Activated CD8-positive, alpha-beta T cell treated with anti-CD3 and anti-CD28 coated beads, Interleukin-2, amount 10 ng/mL, durations not matched to agents 7 days and 5 days (primary cell): ENCODE measurements around the gene WEE2. TPM values are rescaled to one million over a fixed set of nuclear protein-coding genes. Genes with fewer than 3 reads are reported as not detected.

ENCODE experiments used
- ATAC-seq: fragments of 150-1000 bp; cut with Tn5 transposase; one replicate; pipeline ENCODE4 v1.10.0; 2021; ENCODE audit warnings: moderate library complexity
- CTCF ChIA-PET: fragments of 350-600 bp; sonication (Branson Sonifier 250); formaldehyde crosslinking; loops from one replicate; lab custom pipeline; 2021; ENCODE audit warnings: antibody characterized with exemption; lab: Charles Lee
- POLR2A ChIA-PET: fragments of 350-600 bp; sonication (Branson Sonifier 250); formaldehyde crosslinking; loops from one replicate; lab custom pipeline; 2021; ENCODE audit warnings: antibody characterized with exemption; lab: Charles Lee
- DNase-seq: peaks from one replicate; pipeline ENCODE4 v3.0.0-alpha.2; 2020
- H3K27ac Mint-ChIP-seq: one replicate; pipeline ENCODE4 v1.8.0; 2021; ENCODE audit warnings: mild to moderate bottlenecking, mixed read lengths
- H3K27me3 Mint-ChIP-seq: one replicate; pipeline ENCODE4 v1.8.0; 2021; ENCODE audit warnings: low read depth, mixed read lengths
- H3K36me3 Mint-ChIP-seq: one replicate; pipeline ENCODE4 v1.8.0; 2021; ENCODE audit warnings: low read depth, mixed read lengths
- H3K4me1 Mint-ChIP-seq: one replicate; pipeline ENCODE4 v1.8.0; 2021; ENCODE audit warnings: low read depth, mixed read lengths
- H3K4me3 Mint-ChIP-seq: one replicate; pipeline ENCODE4 v1.8.0; 2021; ENCODE audit warnings: mild to moderate bottlenecking, mixed read lengths
- H3K9me3 Mint-ChIP-seq: one replicate; pipeline ENCODE4 v1.8.0; 2022; ENCODE audit warnings: mixed read lengths; ENCODE audit not compliant: insufficient read depth
- total RNA-seq, 2 experiments: library from RNA; stranded (reverse); gene quantifications; one replicate each; pipeline ENCODE4 v1.2.3, GENCODE V29; 2021

Gene WEE2
- total RNA-seq, 2 experiments from 2014 or later = not detected

- DNase-seq = no peak
- ChIA-PET CTCF (interaction anchor here (2.1 kb wide), 1 partner anchor 46 kb away, joined by 5 read pairs; the partner anchor contains the start of gene SSBP1), POLR2A (no interaction called here)
- Mint-ChIP-seq H3K9me3 (no peaks in the 10 kb centered on the region), H3K36me3 (peaks cover 14% of the 10 kb centered on the region), H3K4me3 (no peak overlapping the region), H3K27ac (no peak overlapping the region), H3K4me1 (peaks cover 9% of the 10 kb centered on the region), H3K27me3 (no peaks in the 10 kb centered on the region)
- no peak for ATAC-seq
These were observed 16.6 kb upstream of the WEE2 start for GRCh38 chr7:141691540-141691939.

GRCh38 chr7:141691961-141692360 is 16.2 kb upstream of the WEE2 start:
- ChIA-PET CTCF (interaction anchor here (2.1 kb wide), 1 partner anchor 46 kb away, joined by 5 read pairs; the partner anchor contains the start of gene SSBP1), POLR2A (no interaction called here)
- no peaks in the 10 kb centered on the region for H3K9me3 Mint-ChIP-seq
- H3K27me3 Mint-ChIP-seq = no peaks in the 10 kb centered on the region
- H3K4me3 Mint-ChIP-seq = no peak overlapping the region
- ATAC-seq = no peak
- no peak overlapping the region for H3K27ac Mint-ChIP-seq
- H3K36me3 Mint-ChIP-seq = peaks cover 11% of the 10 kb centered on the region
- no peak for DNase-seq
- peaks cover 7% of the 10 kb centered on the region for H3K4me1 Mint-ChIP-seq

- POLR2A ChIA-PET = no interaction called here
- CTCF ChIA-PET = interaction anchor here (1.0 to 2.1 kb wide), 3 partner anchors 10 to 45 kb away, joined by 3 to 5 read pairs (median 4); partner anchors contain the start of gene SSBP1
These were observed 15.1 kb upstream of the WEE2 start for GRCh38 chr7:141693082-141693481.

GRCh38 chr7:141695803-141696289 is 12.3 kb upstream of the WEE2 start:
- no peak overlapping the region for H3K4me3 Mint-ChIP-seq
- ChIA-PET POLR2A (interaction anchor here (1.1 kb wide), 1 partner anchor 25 kb away, joined by 3 read pairs; no protein-coding TSS in a partner anchor), CTCF (interaction anchor here (1.6 to 1.7 kb wide), 2 partner anchors 41 to 42 kb away, joined by 6 to 8 read pairs; partner anchors contain the start of gene SSBP1)
- DNase-seq = no peak
- H3K27ac Mint-ChIP-seq = no peak overlapping the region
- peaks cover 30% of the 10 kb centered on the region for H3K4me1 Mint-ChIP-seq
- H3K9me3 Mint-ChIP-seq = no peaks in the 10 kb centered on the region
- peaks cover 2% of the 10 kb centered on the region for H3K27me3 Mint-ChIP-seq
- peaks cover 17% of the 10 kb centered on the region for H3K36me3 Mint-ChIP-seq
- ATAC-seq = no peak

More at GRCh38 chr7:141693082-141693481, 15.1 kb upstream of the WEE2 start:
- DNase-seq (no peak), ATAC-seq (no peak)
- Mint-ChIP-seq H3K36me3 (peaks cover 8% of the 10 kb centered on the region), H3K4me1 (peaks cover 5% of the 10 kb centered on the region), H3K9me3 (no peaks in the 10 kb centered on the region), H3K27ac (no peak overlapping the region), H3K27me3 (no peaks in the 10 kb centered on the region), H3K4me3 (no peak overlapping the region)

GRCh38 chr7:141696348-141696747 is 11.8 kb upstream of the WEE2 start:
- no peak overlapping the region for H3K27ac Mint-ChIP-seq
- peaks cover 17% of the 10 kb centered on the region for H3K36me3 Mint-ChIP-seq
- DNase-seq (no peak), ATAC-seq (no peak)
- no peaks in the 10 kb centered on the region for H3K9me3 Mint-ChIP-seq
- peaks cover 2% of the 10 kb centered on the region for H3K27me3 Mint-ChIP-seq
- peaks cover 32% of the 10 kb centered on the region for H3K4me1 Mint-ChIP-seq
- ChIA-PET POLR2A (interaction anchor here (1.1 kb wide), 1 partner anchor 25 kb away, joined by 3 read pairs; no protein-coding TSS in a partner anchor), CTCF (interaction anchor here (1.6 to 1.7 kb wide), 2 partner anchors 42 kb away, joined by 6 to 8 read pairs; partner anchors contain the start of gene SSBP1)
- no peak overlapping the region for H3K4me3 Mint-ChIP-seq

- no peak overlapping the region for H3K4me3 Mint-ChIP-seq
- H3K27me3 Mint-ChIP-seq = peaks cover 2% of the 10 kb centered on the region
- peaks cover 33% of the 10 kb centered on the region for H3K4me1 Mint-ChIP-seq
- no peak overlapping the region for H3K27ac Mint-ChIP-seq
- peaks cover 17% of the 10 kb centered on the region for H3K36me3 Mint-ChIP-seq
- CTCF ChIA-PET = interaction anchor here (1.7 to 6.5 kb wide), 2 partner anchors 40 to 43 kb away, joined by 6 to 45 read pairs; partner anchors contain the start of gene SSBP1
- DNase-seq (no peak), ATAC-seq (no peak)
- POLR2A ChIA-PET = interaction anchor here (2.3 kb wide), 1 partner anchor 40 kb away, joined by 7 read pairs; no protein-coding TSS in a partner anchor
- no peaks in the 10 kb centered on the region for H3K9me3 Mint-ChIP-seq
These were observed 10.8 kb upstream of the WEE2 start for GRCh38 chr7:141697211-141697871.

- Mint-ChIP-seq H3K27ac (peak overlapping the region; percentile 62), H3K27me3 (peaks cover 6% of the 10 kb centered on the region), H3K4me3 (no peak overlapping the region), H3K9me3 (no peaks in the 10 kb centered on the region), H3K36me3 (peaks cover 17% of the 10 kb centered on the region), H3K4me1 (peaks cover 37% of the 10 kb centered on the region)
- POLR2A ChIA-PET = interaction anchor here (0.6 to 2.3 kb wide), 2 partner anchors 39 to 40 kb away, joined by 3 to 7 read pairs; no protein-coding TSS in a partner anchor
- ATAC-seq = no peak
- no peak for DNase-seq
- CTCF ChIA-PET = interaction anchor here (0.6 to 6.5 kb wide), 3 partner anchors 39 to 1221 kb away, joined by 3 to 45 read pairs (median 4); partner anchors contain the start of gene SSBP1
These were observed 9.7 kb upstream of the WEE2 start for GRCh38 chr7:141698247-141699015.

- ATAC-seq = no peak
- ChIA-PET POLR2A (interaction anchor here (1.9 kb wide), 1 partner anchor 13 kb away, joined by 8 read pairs; no protein-coding TSS in a partner anchor), CTCF (interaction anchor here (6.5 kb wide), 1 partner anchor 38 kb away, joined by 45 read pairs; the partner anchor contains the start of gene SSBP1)
- Mint-ChIP-seq H3K36me3 (peaks cover 12% of the 10 kb centered on the region), H3K27me3 (peaks cover 14% of the 10 kb centered on the region), H3K27ac (no peak overlapping the region), H3K9me3 (no peaks in the 10 kb centered on the region), H3K4me1 (peaks cover 37% of the 10 kb centered on the region), H3K4me3 (peak overlapping the region; percentile 81)
- DNase-seq = no peak
These were observed 8.3 kb upstream of the WEE2 start for GRCh38 chr7:141699860-141700259.

- Mint-ChIP-seq H3K36me3 (peaks cover 9% of the 10 kb centered on the region), H3K9me3 (no peaks in the 10 kb centered on the region), H3K27me3 (peaks cover 16% of the 10 kb centered on the region), H3K4me3 (peak overlapping the region; percentile 81), H3K27ac (peak overlapping the region; percentile 59), H3K4me1 (peaks cover 37% of the 10 kb centered on the region)
- ATAC-seq (no peak), DNase-seq (no peak)
- CTCF ChIA-PET = interaction anchor here (1.2 to 6.5 kb wide), 4 partner anchors 14 to 46 kb away, joined by 4 to 45 read pairs (median 15); partner anchors contain the start of gene SSBP1
- POLR2A ChIA-PET = interaction anchor here (1.0 to 3.7 kb wide), 6 partner anchors 10 to 149 kb away, joined by 3 to 40 read pairs (median 4); partner anchors contain the start of genes AGK and SSBP1
These were observed 7.8 kb upstream of the WEE2 start for GRCh38 chr7:141700296-141700847.

GRCh38 chr7:141700848-141701371 is 7.2 kb upstream of the WEE2 start:
- no peak for DNase-seq
- H3K36me3 Mint-ChIP-seq = peaks cover 9% of the 10 kb centered on the region

More at GRCh38 chr7:141700848-141701371, 7.2 kb upstream of the WEE2 start:
- POLR2A ChIA-PET = interaction anchor here (0.5 to 3.7 kb wide), 15 partner anchors 11 to 360 kb away, joined by 3 to 40 read pairs (median 3); partner anchors contain the start of genes AGK and SSBP1
- Mint-ChIP-seq H3K9me3 (no peaks in the 10 kb centered on the region), H3K27me3 (peaks cover 18% of the 10 kb centered on the region), H3K4me1 (peaks cover 37% of the 10 kb centered on the region), H3K27ac (peak overlapping the region; percentile 59), H3K4me3 (peak overlapping the region; percentile 81)
- CTCF ChIA-PET = interaction anchor here (1.0 to 6.5 kb wide), 6 partner anchors 13 to 46 kb away, joined by 3 to 45 read pairs (median 5); partner anchors contain the start of gene SSBP1
- no peak for ATAC-seq
